SK-N-SH (cell line): ENCODE results near the gene SNRNP25. TPM values are rescaled to one million over a fixed set of nuclear protein-coding genes. Genes with fewer than 3 reads are reported as not detected.

Source experiments
- CTCF ChIA-PET: fragments of 300-600, 350-600 bp; formaldehyde crosslinking; extraction: SDS; loops from one replicate; lab custom pipeline; 2021; lab: Yijun Ruan, JAX
- POLR2A ChIA-PET: fragments of 350-600 bp; sonication (Branson Sonifier 250); formaldehyde crosslinking; extraction: SDS; loops from one replicate; lab custom pipeline; 2020; ENCODE audit warnings: antibody characterized with exemption, inconsistent platforms; lab: Yijun Ruan, JAX
- DNase-seq: peaks from one replicate; pipeline ENCODE4 v3.0.0; 2012
- H2AFZ ChIP-seq: fragments of 200-600 bp; sonication (generic); 2 replicates; pipeline ENCODE4 v1.8.1; 2016; ENCODE audit warnings: antibody characterized with exemption, mild to moderate bottlenecking, low read depth
- H3F3A ChIP-seq: fragments of 200-600 bp; sonication (generic); replicated peaks from 2 replicates; pipeline ENCODE3; 2016; ENCODE audit warnings: antibody characterized with exemption, mild to moderate bottlenecking; ENCODE audit not compliant: insufficient read depth
- H3K27ac ChIP-seq, 2 experiments: fragments of 200-500 bp in 1 of 2; fragments of 200-600 bp in 1 of 2; sonication (Bioruptor generic) in 1 of 2; sonication (generic), shearing (Covaris generic) in 1 of 2; 2 replicates each; pipeline versions ENCODE4 v1.5.1 to v1.6.1; 2014 to 2016; ENCODE audit warnings: low read depth in 2 of 2, inconsistent platforms in 1 of 2, low read length in 1 of 2, mild to moderate bottlenecking in 1 of 2, mixed read lengths in 1 of 2
- H3K27me3 ChIP-seq: fragments of 200-600 bp; sonication (generic), shearing (Covaris generic); 2 replicates; pipeline ENCODE4 v1.6.1; 2016; ENCODE audit warnings: mixed run types; ENCODE audit not compliant: insufficient read depth
- H3K36me3 ChIP-seq, 2 experiments: fragments of 200-500 bp in 1 of 2; fragments of 200-600 bp in 1 of 2; sonication (Bioruptor generic) in 1 of 2; sonication (generic) in 1 of 2; replicated peaks in 1 of 2; 2 replicates each; pipeline versions ENCODE3 to v1.5.1; 2014 to 2016; ENCODE audit warnings: low read length in 1 of 2, mild to moderate bottlenecking in 1 of 2; ENCODE audit not compliant: insufficient read depth in 2 of 2, control insufficient read depth in 1 of 2
- H3K4me1 ChIP-seq, 2 experiments: fragments of 200-500 bp in 1 of 2; fragments of 200-600 bp in 1 of 2; sonication (Bioruptor generic) in 1 of 2; sonication (generic), shearing (Covaris generic) in 1 of 2; 2 replicates each; pipeline versions ENCODE4 v1.5.1 to v1.6.1; 2014 to 2016; ENCODE audit warnings: low read depth in 1 of 2, low read length in 1 of 2, mixed run types in 1 of 2; ENCODE audit not compliant: insufficient read depth in 2 of 2, control insufficient read depth in 1 of 2
- H3K4me2 ChIP-seq: fragments of 200-600 bp; sonication (generic), shearing (Covaris generic); 2 replicates; pipeline ENCODE4 v1.6.1; 2017; ENCODE audit warnings: mixed run types
- H3K4me3 ChIP-seq, 2 experiments: fragments of 200-500 bp in 1 of 2; fragments of 200-600 bp in 1 of 2; sonication (Bioruptor generic) in 1 of 2; sonication (generic), shearing (Covaris generic) in 1 of 2; 2 replicates each; pipeline versions ENCODE4 v1.5.1 to v1.8.1; 2014 to 2016; ENCODE audit warnings: low read depth in 2 of 2, inconsistent platforms in 1 of 2, low read length in 1 of 2, mild to moderate bottlenecking in 1 of 2, mixed read lengths in 1 of 2, moderate library complexity in 1 of 2
- H3K79me2 ChIP-seq: fragments of 200-600 bp; sonication (generic); 2 replicates; pipeline ENCODE4 v1.8.1; 2017; ENCODE audit warnings: mild to moderate bottlenecking; ENCODE audit not compliant: insufficient read depth
- H3K9ac ChIP-seq: fragments of 200-600 bp; sonication (generic); 2 replicates; pipeline ENCODE4 v1.6.1; 2017; ENCODE audit warnings: mixed run types
- H3K9me2 ChIP-seq: fragments of 200-600 bp; sonication (generic); 2 replicates; pipeline ENCODE4 v1.6.1; 2017; ENCODE audit warnings: mixed run types
- H3K9me3 ChIP-seq: fragments of 200-600 bp; sonication (generic); 2 replicates; pipeline ENCODE4 v1.6.1; 2017; ENCODE audit warnings: mixed run types, mild to moderate bottlenecking, moderate library complexity
- H4K20me1 ChIP-seq: fragments of 200-600 bp; sonication (generic); 2 replicates; pipeline ENCODE4 v1.6.1; 2017; ENCODE audit warnings: mild to moderate bottlenecking, mixed run types; ENCODE audit not compliant: insufficient read depth
- CHD2 ChIP-seq: fragments of 150-350 bp; IDR thresholded peaks from 2 replicates; pipeline ENCODE4 v1.6.1; 2018; ENCODE audit warnings: low read length; ENCODE audit not compliant: partially characterized antibody
- EP300 ChIP-seq, 2 experiments: IDR thresholded peaks; 2 replicates each; pipeline versions ENCODE4 v1.4.0 to v1.6.1; 2012; ENCODE audit warnings: borderline replicate concordance in 1 of 2, low read depth in 1 of 2, low read length in 1 of 2
- FOSL2 ChIP-seq: IDR thresholded peaks from 2 replicates; pipeline ENCODE4 v1.4.0; 2012; ENCODE audit warnings: low read depth, mild to moderate bottlenecking, moderate library complexity, borderline replicate concordance
- FOXJ3 ChIP-seq: sonication (generic); formaldehyde crosslinking; IDR thresholded peaks from 2 replicates; pipeline ENCODE4 v1.5.1; 2020; ENCODE audit warnings: mild to moderate bottlenecking, missing genetic modification reagents
- FOXM1 ChIP-seq: IDR thresholded peaks from 2 replicates; pipeline ENCODE4 v1.4.0; 2012; ENCODE audit warnings: low read depth, mild to moderate bottlenecking
- MXI1 ChIP-seq: IDR thresholded peaks from 2 replicates; pipeline ENCODE4 v1.6.1; 2012; ENCODE audit warnings: mild to moderate bottlenecking, low read depth, low read length, improper control_type of control experiment
- NFIC ChIP-seq: IDR thresholded peaks from 2 replicates; pipeline ENCODE4 v1.4.0; 2012; ENCODE audit warnings: borderline replicate concordance
- RAD21 ChIP-seq: IDR thresholded peaks from 2 replicates; pipeline ENCODE4 v1.6.1; 2012; ENCODE audit warnings: mild to moderate bottlenecking, low read length
- RCOR1 ChIP-seq: fragments of 150-350 bp; IDR thresholded peaks from 2 replicates; pipeline ENCODE4 v1.6.1; 2017; ENCODE audit warnings: antibody characterized with exemption, low read length
- RXRA ChIP-seq: IDR thresholded peaks from 2 replicates; pipeline ENCODE4 v1.4.0; 2012; ENCODE audit warnings: low read depth, mild to moderate bottlenecking, borderline replicate concordance
- SIN3A ChIP-seq: IDR thresholded peaks from 2 replicates; pipeline ENCODE4 v1.6.1; 2012; ENCODE audit warnings: low read depth, mild to moderate bottlenecking, low read length, moderate library complexity, borderline replicate concordance
- TEAD4 ChIP-seq: IDR thresholded peaks from 2 replicates; pipeline ENCODE4 v1.4.0; 2012; ENCODE audit warnings: mild to moderate bottlenecking, borderline replicate concordance; ENCODE audit not compliant: insufficient read depth
- YY1 ChIP-seq: IDR thresholded peaks from 2 replicates; pipeline ENCODE4 v1.4.0; 2012; ENCODE audit warnings: low read depth, mild to moderate bottlenecking
- WGBS: methylation state at CpG from one replicate; pipeline ENCODE4 v1.1.6; 2017; ENCODE audit warnings: low lambda C conversion rate; 5-methylcytosine and 5-hydroxymethylcytosine counted together
- polyA plus RNA-seq, 3 experiments: library from polyadenylated mRNA; depleted of rRNA; stranded (reverse); fragments of >200 nt; gene quantifications; 2 replicates each; pipeline ENCODE4 v1.2.3, GENCODE V29; 2012
- TF ChIP-seq, protein P1 (sequence below): fragments of 150-350 bp; IDR thresholded peaks from 2 replicates; pipeline ENCODE4 v1.6.1; 2016; ENCODE audit warnings: mild to moderate bottlenecking, low read depth, low read length
- TF ChIP-seq, protein P2 (sequence below): fragments of 150-350 bp; IDR thresholded peaks from 2 replicates; pipeline ENCODE4 v1.6.1; 2017; ENCODE audit warnings: antibody characterized with exemption, low read length, low read depth, borderline replicate concordance
- TF ChIP-seq, protein P3 (sequence below): fragments of 200-600 bp; sonication (generic); IDR thresholded peaks from 2 replicates; pipeline ENCODE4 v1.6.1; 2017; ENCODE audit warnings: antibody characterized with exemption, mild to moderate bottlenecking, moderate library complexity

SNRNP25 gene
- polyA plus RNA-seq, 1 of the 3 experiments (the other 2 are of a cell fraction): 73.4 TPM

DNA sequence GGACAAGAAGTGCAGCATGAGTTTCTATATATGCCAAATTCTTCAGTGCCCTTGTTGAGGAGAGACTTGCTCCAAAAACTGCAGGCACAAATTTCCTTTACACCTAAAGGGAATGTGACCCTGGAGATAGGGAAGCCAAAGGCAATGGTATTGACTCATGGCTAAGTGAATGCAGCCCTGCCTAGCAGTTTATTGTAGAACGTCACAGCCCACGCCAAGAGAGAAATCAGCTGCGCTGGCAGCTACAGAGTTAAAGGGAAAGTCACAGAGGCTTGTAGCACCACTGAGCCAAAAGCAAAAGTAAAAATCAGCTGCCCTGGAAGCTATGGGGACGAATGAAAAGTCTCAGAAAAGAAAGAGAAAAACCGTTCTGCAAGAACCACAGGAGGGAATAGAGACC is 10.3 kb upstream of the SNRNP25 start:
- CTCF ChIA-PET: interaction anchor here (1.3 to 2.1 kb wide), 3 partner anchors 10 to 64 kb away, joined by 4 to 6 read pairs (median 4); partner anchors contain the start of genes POLR3K and SNRNP25
- POLR2A ChIA-PET: no interaction called here
- H2AFZ ChIP-seq: no peak overlapping the region
- peaks cover 8 to 25% of the 10 kb centered on the region in 2 experiments for H3K36me3 ChIP-seq
- H3K79me2 ChIP-seq: no peaks in the 10 kb centered on the region
- H3K4me1 ChIP-seq: no peaks in the 10 kb centered on the region
- no peak overlapping the region for H3K4me3 ChIP-seq
- no peaks in the 10 kb centered on the region for H3K9me2 ChIP-seq
- TF ChIP-seq YY1: no peak
- no peak for TF ChIP-seq NFIC
- no peak for TF ChIP-seq CHD2
- TF ChIP-seq FOXJ3 (CRISPR knock-in tag): no peak
- TF ChIP-seq MXI1: no peak
- no peak for TF ChIP-seq FOSL2
- TF ChIP-seq, protein P1, sequence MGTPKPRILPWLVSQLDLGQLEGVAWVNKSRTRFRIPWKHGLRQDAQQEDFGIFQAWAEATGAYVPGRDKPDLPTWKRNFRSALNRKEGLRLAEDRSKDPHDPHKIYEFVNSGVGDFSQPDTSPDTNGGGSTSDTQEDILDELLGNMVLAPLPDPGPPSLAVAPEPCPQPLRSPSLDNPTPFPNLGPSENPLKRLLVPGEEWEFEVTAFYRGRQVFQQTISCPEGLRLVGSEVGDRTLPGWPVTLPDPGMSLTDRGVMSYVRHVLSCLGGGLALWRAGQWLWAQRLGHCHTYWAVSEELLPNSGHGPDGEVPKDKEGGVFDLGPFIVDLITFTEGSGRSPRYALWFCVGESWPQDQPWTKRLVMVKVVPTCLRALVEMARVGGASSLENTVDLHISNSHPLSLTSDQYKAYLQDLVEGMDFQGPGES: no peak
- TF ChIP-seq, protein P2, sequence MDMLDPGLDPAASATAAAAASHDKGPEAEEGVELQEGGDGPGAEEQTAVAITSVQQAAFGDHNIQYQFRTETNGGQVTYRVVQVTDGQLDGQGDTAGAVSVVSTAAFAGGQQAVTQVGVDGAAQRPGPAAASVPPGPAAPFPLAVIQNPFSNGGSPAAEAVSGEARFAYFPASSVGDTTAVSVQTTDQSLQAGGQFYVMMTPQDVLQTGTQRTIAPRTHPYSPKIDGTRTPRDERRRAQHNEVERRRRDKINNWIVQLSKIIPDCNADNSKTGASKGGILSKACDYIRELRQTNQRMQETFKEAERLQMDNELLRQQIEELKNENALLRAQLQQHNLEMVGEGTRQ: no peak
- TF ChIP-seq RCOR1: no peak
- TF ChIP-seq FOXM1: no peak
- TF ChIP-seq RAD21: no peak
- TF ChIP-seq SIN3A: no peak
- TF ChIP-seq EP300 (IDR thresholded peaks at IDR 0.05; ENCODE audit: borderline replicate concordance in 1 of 2, low read depth in 1 of 2, low read length in 1 of 2): no peak
- no peak for TF ChIP-seq TEAD4
- no peak for TF ChIP-seq RXRA
- TF ChIP-seq, protein P3, sequence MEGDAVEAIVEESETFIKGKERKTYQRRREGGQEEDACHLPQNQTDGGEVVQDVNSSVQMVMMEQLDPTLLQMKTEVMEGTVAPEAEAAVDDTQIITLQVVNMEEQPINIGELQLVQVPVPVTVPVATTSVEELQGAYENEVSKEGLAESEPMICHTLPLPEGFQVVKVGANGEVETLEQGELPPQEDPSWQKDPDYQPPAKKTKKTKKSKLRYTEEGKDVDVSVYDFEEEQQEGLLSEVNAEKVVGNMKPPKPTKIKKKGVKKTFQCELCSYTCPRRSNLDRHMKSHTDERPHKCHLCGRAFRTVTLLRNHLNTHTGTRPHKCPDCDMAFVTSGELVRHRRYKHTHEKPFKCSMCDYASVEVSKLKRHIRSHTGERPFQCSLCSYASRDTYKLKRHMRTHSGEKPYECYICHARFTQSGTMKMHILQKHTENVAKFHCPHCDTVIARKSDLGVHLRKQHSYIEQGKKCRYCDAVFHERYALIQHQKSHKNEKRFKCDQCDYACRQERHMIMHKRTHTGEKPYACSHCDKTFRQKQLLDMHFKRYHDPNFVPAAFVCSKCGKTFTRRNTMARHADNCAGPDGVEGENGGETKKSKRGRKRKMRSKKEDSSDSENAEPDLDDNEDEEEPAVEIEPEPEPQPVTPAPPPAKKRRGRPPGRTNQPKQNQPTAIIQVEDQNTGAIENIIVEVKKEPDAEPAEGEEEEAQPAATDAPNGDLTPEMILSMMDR: no peak
- no peak for DNase-seq
- no peaks in the 10 kb centered on the region for H4K20me1 ChIP-seq
- H3K9me3 ChIP-seq: no peaks in the 10 kb centered on the region
- WGBS: 85% methylated on average over 5 of the region's 5 CpGs
- H3F3A ChIP-seq: peaks cover 4% of the 10 kb centered on the region
- H3K4me2 ChIP-seq: no peak overlapping the region
- H3K27ac ChIP-seq: no peak overlapping the region
- H3K27me3 ChIP-seq: no peaks in the 10 kb centered on the region
- H3K9ac ChIP-seq: no peak overlapping the region
